Stimulated activated CD8-positive, alpha-beta memory T cell treated with anti-CD3 and anti-CD28 coated beads, Interleukin-12 subunit alpha, Interleukin-12 subunit beta, amount 100 ng/mL, for 24 hours (primary cell): ENCODE data around the gene RYR3.
"Not testable (repeated sequence)": the region's sequence is repeated elsewhere in the genome, so short reads cannot be mapped to it uniquely, and the experiment has no call there.

ENCODE experiments used
- DNase-seq: peaks from one replicate; pipeline ENCODE4 v3.0.0-alpha.2; 2020; ENCODE audit errors: extremely low read depth

RYR3 gene

GRCh38 chr15:33584797-33585196, 274.0 kb downstream of the RYR3 start:
- DNase-seq, result no peak

- DNase-seq, result no peak
Measured at GRCh38 chr15:33586786-33587697, 276.3 kb downstream of the RYR3 start.

- DNase-seq, result no peak
Measured at GRCh38 chr15:33587773-33588172, 277.0 kb downstream of the RYR3 start.

- DNase-seq, result no peak
Measured at GRCh38 chr15:33592864-33593263, 282.1 kb downstream of the RYR3 start.

GRCh38 chr15:33598382-33598781, 287.6 kb downstream of the RYR3 start:
- not testable (repeated sequence) for DNase-seq

DNA sequence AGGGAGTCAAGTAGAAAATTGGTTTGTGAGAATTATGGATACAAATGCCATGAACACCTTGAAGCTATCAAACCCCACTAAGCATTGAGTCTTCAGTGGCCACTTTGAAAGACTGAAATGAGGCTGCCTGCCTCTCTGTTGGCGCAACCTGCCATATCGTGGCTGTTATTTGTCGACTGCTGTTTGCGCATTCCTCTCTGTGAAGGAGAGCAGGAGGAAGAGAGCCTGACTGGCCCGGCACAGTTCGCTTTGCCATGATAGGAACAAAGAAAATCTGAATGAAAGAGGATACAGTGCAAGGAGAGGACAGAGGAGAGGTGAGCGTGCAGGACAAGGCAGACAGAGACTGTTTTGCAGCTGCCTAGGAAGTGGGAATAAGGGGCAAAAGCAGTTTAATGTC, 289.4 kb downstream of the RYR3 start:
- DNase-seq, result no peak

DNA sequence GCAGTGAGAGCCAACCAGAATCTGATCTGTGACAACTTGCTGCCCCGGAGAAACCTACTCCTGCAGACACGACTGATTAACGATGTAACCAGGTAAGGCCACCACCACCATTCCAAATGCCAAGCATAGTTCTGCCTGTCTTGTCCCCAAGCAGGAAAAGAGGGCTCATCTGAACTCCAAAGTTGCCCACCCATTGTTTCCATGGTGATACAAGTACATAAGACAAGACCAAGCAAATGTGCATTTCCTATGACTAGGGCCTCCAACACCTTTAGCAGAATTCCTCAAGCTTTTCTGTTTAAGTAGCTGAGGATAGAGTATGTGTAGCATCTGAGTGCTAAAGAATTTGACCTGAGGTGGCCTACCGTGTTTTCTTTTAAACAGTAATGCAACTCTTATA, 290.7 kb downstream of the RYR3 start:
- no peak for DNase-seq

DNA sequence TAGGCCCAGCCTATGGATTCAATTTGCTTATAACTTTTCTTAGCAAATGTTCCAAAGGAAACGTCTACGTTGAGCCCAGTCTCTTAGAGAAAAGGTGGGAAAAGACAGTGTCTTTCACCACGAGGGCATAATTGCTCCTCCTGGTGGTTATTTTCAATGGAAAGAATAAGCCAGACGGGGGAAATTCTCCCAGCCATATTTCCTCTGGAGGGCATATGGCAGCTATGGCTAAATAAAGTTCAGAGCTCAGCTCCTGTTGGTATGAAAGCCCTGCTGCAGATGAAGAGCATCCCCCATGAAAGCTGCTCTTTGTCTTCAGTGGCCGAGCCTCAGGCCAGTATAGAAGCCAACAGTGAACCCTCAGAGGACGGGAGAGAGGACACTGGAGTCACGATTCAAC, 297.9 kb downstream of the RYR3 start:
- no peak for DNase-seq

DNA sequence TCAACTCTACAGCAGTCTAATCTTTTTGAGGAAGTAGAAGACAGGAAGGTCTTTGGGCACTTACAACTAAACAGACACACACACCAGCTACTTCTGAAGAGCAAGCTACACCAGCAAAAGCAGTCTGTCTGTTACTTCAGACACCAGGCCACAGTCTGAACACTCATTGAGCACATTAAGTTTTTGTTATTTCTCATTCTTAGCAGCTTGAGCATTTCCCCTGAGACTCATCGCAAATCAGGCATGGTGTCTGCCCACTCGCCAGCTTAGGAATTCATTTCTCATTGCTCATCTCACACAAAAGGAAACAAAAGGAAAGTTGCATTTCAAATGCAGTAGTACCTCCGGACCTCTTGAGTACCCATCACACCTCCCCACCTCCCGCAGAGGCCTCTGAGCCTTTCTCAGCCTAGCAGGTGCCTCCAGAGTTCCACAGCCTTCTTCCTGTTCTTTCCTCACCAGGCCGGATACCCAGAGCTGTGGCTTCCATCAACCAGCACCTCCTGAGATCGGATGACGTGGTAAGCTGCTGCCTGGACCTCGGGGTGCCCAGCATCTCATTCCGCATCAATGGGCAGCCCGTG, 302.0 kb downstream of the RYR3 start:
- DNase-seq, result no peak

GRCh38 chr15:33616475-33616874, 305.7 kb downstream of the RYR3 start:
- DNase-seq, result no peak

DNA sequence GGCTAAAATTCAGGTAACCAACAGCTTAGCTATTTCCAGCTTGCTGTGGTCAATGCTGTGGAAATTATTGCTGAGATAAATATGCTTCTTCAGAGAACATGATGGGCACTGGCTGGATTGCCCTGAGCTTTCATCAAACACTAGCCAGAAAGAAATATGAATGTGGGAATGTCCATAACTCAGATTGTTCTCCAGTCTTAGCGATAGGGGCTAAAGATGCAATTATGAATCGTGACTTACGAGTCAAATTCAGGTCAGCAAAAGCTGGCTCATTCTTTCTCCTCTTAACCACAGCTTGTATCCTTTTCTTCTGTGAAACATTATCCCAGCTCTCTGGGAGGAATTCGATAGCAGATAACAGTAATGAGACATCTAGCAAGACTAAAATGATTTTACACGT, 307.6 kb downstream of the RYR3 start:
- DNase-seq, result no peak

DNA sequence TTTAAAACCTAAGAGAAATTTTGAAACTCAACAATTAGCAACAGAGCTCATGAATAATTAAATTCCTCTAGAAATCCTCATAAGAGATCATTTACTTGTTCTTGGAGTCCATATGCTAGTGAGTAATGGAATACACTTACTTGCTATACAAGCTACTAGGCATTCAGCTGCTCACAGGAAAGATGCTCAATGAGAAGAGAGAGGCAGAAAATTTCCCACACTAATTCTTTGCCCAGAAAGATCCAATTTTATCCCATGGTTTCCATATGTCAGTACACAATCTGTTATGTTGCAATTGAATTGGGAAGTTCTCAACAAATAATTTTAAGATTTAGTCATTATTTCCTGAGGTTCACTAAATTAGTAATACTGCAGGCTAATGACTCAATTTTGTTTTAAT, 310.4 kb downstream of the RYR3 start:
- no peak for DNase-seq

DNA sequence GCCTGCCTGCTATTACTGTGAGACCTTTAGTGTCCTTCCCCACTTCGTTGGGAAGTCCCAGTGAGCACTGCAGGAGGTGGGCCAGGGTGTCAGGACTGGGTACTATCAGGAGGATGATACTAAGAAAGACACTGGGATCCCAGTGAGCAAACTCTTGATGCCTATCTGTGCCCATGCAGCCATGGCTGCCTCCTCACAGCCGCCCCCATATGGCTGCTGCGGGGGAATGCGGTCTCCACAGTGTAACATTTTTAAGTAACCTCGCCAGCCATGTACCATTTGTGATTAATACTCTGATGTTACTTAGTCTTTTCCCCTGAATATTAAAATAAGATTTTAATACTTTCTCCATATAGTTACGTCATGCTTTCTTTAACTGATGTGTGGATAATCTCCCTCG, 312.2 kb downstream of the RYR3 start:
- DNase-seq, result no peak

- DNase-seq, result no peak
Measured at GRCh38 chr15:33624439-33624838, 313.7 kb downstream of the RYR3 start.

- no peak for DNase-seq
Measured at GRCh38 chr15:33629647-33630046, 318.9 kb downstream of the RYR3 start.

GRCh38 chr15:33636234-33636633, 325.5 kb downstream of the RYR3 start:
- no peak for DNase-seq

DNA sequence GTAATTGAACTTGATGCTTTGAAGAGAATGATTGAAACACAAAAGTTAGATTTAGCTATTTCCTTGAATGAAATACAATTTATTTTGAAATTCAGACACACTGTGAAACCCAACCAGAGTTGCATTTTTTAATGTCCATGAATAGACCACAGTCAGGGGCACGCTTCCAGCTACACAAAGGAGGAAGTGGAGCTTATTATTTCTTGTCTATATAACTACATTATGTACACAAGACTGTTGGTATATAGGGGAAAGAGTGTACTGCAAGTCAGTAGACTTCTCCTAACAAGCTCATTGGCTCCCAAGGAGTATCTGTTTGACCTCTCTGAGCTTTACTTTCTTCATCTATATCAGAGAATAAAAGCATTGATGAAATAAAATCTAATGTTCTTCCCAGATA, 326.2 kb downstream of the RYR3 start:
- DNase-seq, result no peak

DNA sequence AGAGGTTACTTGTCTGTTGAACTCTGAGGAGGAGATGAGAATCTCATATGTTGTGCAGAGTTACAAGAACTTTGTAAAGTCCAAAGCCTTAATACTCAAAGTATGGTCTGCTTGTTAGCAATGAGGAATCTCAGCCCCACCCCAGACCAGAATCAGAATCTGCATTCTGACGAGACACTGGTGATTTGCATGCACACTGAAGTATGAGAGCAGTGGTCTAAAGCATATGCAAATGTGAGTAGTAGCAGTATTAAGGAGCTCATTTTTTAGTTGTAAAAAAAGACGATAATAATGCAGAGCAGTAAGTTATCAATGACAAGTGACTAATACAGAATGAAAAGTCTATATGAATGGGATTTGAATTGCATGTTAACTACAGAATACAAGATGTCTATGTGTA, 327.7 kb downstream of the RYR3 start:
- no peak for DNase-seq

DNA sequence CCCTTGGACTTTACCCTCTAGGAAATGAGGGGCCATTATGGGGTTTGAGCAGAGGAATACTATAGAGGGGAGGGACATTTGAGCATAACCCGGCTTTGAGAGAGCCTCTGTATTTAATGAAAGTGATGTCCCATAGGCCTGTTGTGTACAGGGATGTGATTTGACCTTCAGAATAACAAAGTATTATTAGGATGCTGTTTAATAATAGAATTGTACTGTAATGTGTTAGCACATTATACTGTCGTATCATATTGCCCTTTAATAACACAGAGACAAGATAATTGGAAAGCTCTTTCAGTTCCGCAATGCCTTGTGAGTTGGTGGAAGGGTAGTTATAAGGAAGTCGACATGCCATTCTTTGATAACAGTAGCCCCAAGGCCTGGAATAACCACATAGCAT, 328.3 kb downstream of the RYR3 start:
- no peak for DNase-seq

- no peak for DNase-seq
Measured at GRCh38 chr15:33639456-33639855, 328.7 kb downstream of the RYR3 start.

DNA sequence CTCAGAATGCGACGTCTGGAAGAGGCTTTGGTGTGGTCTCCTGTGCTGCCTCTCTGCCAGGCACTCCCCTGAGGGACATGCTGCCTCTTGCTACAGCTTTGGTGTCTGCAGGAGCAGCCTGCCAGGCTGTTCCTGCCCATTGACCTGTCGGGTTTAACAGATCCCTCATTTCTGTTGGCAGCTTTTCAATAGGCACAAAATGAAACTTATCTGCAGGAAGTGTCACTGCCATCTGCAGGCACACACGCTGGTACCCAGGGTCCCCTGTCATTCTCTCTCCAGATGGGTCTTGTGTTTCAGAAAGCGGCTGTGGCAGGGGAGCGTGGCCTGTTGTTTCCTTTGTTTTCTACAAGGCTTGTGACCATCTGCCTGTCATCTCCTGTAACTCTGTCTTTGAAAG, 329.2 kb downstream of the RYR3 start:
- no peak for DNase-seq

DNA sequence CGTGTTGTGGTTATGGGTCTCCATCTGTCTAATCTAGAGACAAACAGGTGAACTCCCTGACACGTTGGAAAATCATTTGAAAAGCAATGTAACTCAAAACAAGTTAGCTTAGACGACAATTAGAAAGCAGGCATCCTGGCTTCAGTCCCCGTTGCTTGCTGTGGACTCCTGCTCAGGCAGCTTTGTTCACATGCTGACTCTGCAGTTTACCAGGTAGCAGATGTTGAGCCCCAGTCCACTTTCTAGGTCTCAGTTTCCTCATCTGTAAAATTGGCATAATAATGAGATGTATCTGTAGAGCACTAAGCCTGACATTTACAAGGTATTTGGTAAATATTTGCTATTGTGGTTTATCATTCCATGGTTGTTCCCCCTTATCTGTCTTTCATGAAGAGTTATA, 330.3 kb downstream of the RYR3 start:
- no peak for DNase-seq

- no peak for DNase-seq
Measured at GRCh38 chr15:33644304-33644703, 333.5 kb downstream of the RYR3 start.

DNA sequence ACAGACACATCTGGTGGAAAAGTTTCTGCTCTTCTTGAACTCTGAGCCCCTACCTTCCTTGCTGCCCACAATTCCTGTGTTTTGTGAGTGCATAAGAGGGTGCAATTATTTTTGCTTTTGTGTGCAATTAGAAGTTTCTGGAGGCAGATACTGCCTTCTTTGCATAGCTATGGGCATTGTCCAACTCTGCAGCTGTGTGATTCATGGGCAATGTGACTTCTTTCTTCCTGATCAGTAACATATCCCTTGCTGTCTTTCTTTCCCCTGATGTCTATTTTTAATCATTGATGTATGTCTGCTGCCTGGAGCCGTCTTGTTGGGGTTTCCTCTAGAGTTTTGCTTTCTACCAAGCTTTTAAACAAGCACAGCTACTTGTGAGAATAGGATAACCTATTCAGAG, 336.0 kb downstream of the RYR3 start:
- DNase-seq, result no peak
